Mesenchymal stem cell (in vitro differentiated cells and primary cell): ENCODE measurements around the gene IL18. TPM values are rescaled to one million over a fixed set of nuclear protein-coding genes. Genes with fewer than 3 reads are reported as not detected.
"Not testable (repeated sequence)": the region's sequence is repeated elsewhere in the genome, so short reads cannot be mapped to it uniquely, and the experiment has no call there.

Source experiments
- DNase-seq: peaks from one replicate; pipeline ENCODE4 v3.0.0-alpha.2; 2013
- H2AFZ ChIP-seq: one replicate; pipeline ENCODE4 v1.6.1; 2013; ENCODE audit warnings: low read depth, mild to moderate bottlenecking, control low read depth, inconsistent platforms, low read length, moderate library complexity
- H2AK5ac ChIP-seq: 2 replicates; pipeline ENCODE4 v1.6.1; 2013; ENCODE audit warnings: low read length, moderate library complexity, mild to moderate bottlenecking, inconsistent platforms; ENCODE audit not compliant: severe bottlenecking
- H2BK120ac ChIP-seq: one replicate; pipeline ENCODE4 v1.6.1; 2013; ENCODE audit warnings: low read depth, mild to moderate bottlenecking, inconsistent platforms, low read length, moderate library complexity
- H2BK12ac ChIP-seq, 2 experiments: one replicate each; pipeline ENCODE4 v1.6.1; 2013; ENCODE audit warnings: inconsistent platforms in 2 of 2, low read length in 2 of 2, mild to moderate bottlenecking in 2 of 2, moderate library complexity in 2 of 2, control low read depth in 1 of 2
- H2BK15ac ChIP-seq: one replicate; pipeline ENCODE4 v1.6.1; 2013; ENCODE audit warnings: mild to moderate bottlenecking, low read depth, inconsistent platforms; ENCODE audit not compliant: poor library complexity, severe bottlenecking
- H2BK5ac ChIP-seq: 2 replicates; pipeline ENCODE4 v1.6.1; 2013; ENCODE audit warnings: low read depth, mild to moderate bottlenecking, low read length, control low read depth, inconsistent platforms; ENCODE audit not compliant: poor library complexity, severe bottlenecking
- H3K14ac ChIP-seq, 2 experiments: one replicate each; pipeline ENCODE4 v1.6.1; 2013; ENCODE audit warnings: inconsistent platforms in 2 of 2, low read length in 2 of 2, control low read depth in 1 of 2, mild to moderate bottlenecking in 1 of 2, moderate library complexity in 1 of 2
- H3K18ac ChIP-seq, 2 experiments: one replicate each; pipeline ENCODE4 v1.6.1; 2013; ENCODE audit warnings: inconsistent platforms in 2 of 2, low read length in 2 of 2, control low read depth in 1 of 2, low read depth in 1 of 2, mild to moderate bottlenecking in 1 of 2
- H3K23ac ChIP-seq, 2 experiments: one replicate each; pipeline ENCODE4 v1.6.1; 2013; ENCODE audit warnings: inconsistent platforms in 2 of 2, low read length in 2 of 2, mild to moderate bottlenecking in 2 of 2, moderate library complexity in 2 of 2, control low read depth in 1 of 2
- H3K27ac ChIP-seq: 2 replicates; pipeline ENCODE4 v1.5.1; 2013; ENCODE audit warnings: mild to moderate bottlenecking, moderate library complexity, low read length, control low read depth, inconsistent platforms; ENCODE audit not compliant: poor library complexity, severe bottlenecking
- H3K27me3 ChIP-seq, 2 experiments: 2 replicates each; pipeline versions ENCODE4 v1.6.1 to v1.7.0; 2013; ENCODE audit warnings: low read length in 2 of 2, mild to moderate bottlenecking in 2 of 2, moderate library complexity in 2 of 2, control low read depth in 1 of 2, inconsistent platforms in 1 of 2; ENCODE audit not compliant: control insufficient read depth in 1 of 2, insufficient read depth in 1 of 2
- H3K36me3 ChIP-seq, 2 experiments: 2 replicates each; pipeline versions ENCODE4 v1.6.1 to v1.7.0; 2013; ENCODE audit warnings: low read length in 2 of 2, control low read depth in 1 of 2, inconsistent platforms in 1 of 2, low read depth in 1 of 2, mild to moderate bottlenecking in 1 of 2; ENCODE audit not compliant: insufficient read depth in 2 of 2, control insufficient read depth in 1 of 2
- H3K4ac ChIP-seq, 2 experiments: one replicate each; pipeline ENCODE4 v1.6.1; 2013; ENCODE audit warnings: inconsistent platforms in 2 of 2, low read length in 2 of 2, mild to moderate bottlenecking in 2 of 2, moderate library complexity in 2 of 2, control low read depth in 1 of 2, low read depth in 1 of 2
- H3K4me1 ChIP-seq: 2 replicates; pipeline ENCODE4 v1.6.1; 2013; ENCODE audit warnings: low read depth, low read length, control low read depth; ENCODE audit not compliant: control insufficient read depth, insufficient read depth
- H3K4me2 ChIP-seq: 2 replicates; pipeline ENCODE4 v1.6.1; 2013; ENCODE audit warnings: low read length, mild to moderate bottlenecking, inconsistent platforms; ENCODE audit not compliant: poor library complexity, severe bottlenecking
- H3K4me3 ChIP-seq, 2 experiments: 2 replicates each; pipeline versions ENCODE4 v1.5.1 to v1.7.0; 2013; ENCODE audit warnings: low read length in 2 of 2, mild to moderate bottlenecking in 2 of 2, control low read depth in 1 of 2, low read depth in 1 of 2; ENCODE audit not compliant: insufficient read depth in 1 of 2
- H3K79me1 ChIP-seq: replicated peaks from 2 replicates; pipeline ENCODE4 v1.6.1; 2013; ENCODE audit warnings: mild to moderate bottlenecking, control low read depth, low read length, inconsistent platforms; ENCODE audit not compliant: poor library complexity, severe bottlenecking
- H3K9ac ChIP-seq: 2 replicates; pipeline ENCODE4 v1.7.0; 2013; ENCODE audit warnings: mild to moderate bottlenecking, low read length, moderate library complexity
- H3K9me3 ChIP-seq: 2 replicates; pipeline ENCODE4 v1.7.0; 2013; ENCODE audit warnings: mild to moderate bottlenecking, low read length; ENCODE audit not compliant: control insufficient read depth
- H4K8ac ChIP-seq: one replicate; pipeline ENCODE4 v1.6.1; 2013; ENCODE audit warnings: inconsistent platforms, mild to moderate bottlenecking, low read length, moderate library complexity
- H4K91ac ChIP-seq: one replicate; pipeline ENCODE4 v1.6.1; 2013; ENCODE audit warnings: mild to moderate bottlenecking, low read length, inconsistent platforms
- WGBS: methylation state at CpG from one replicate; pipeline ENCODE4 v1.1.7; 2013; ENCODE audit warnings: mixed read lengths; 5-methylcytosine and 5-hydroxymethylcytosine counted together
- small RNA-seq: library from polyadenylated mRNA; stranded (forward); fragments of <200 nt; extraction: miRNeasy Mini kit (QIAGEN cat#:217004); gene quantifications from one replicate; pipeline ENCODE3, GENCODE V24; 2013; ENCODE audit warnings: low read depth

The IL18 gene

DNA sequence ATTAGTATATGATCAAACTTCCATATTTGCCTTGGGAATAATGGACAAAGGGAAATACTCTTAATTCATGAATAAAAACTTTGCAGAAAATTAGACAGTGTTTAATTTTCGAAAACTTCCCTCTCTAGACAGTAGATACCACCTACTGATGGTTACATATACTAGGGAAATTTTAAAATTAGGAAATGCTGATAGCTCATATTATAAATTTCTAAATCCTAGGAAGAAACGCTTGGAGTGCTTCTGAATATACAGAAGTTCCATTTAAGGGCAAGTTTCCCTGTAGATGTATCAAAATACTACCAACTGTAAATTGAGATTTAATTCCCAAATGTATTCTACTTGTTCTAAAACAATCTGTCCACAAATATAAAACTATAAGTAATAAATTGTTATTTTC is 68.6 kb downstream of the IL18 start:
- H3K79me1 ChIP-seq, H3K9me3 ChIP-seq, H2AK5ac ChIP-seq, H4K8ac ChIP-seq, H2BK120ac ChIP-seq, H3K4me1 ChIP-seq, H2BK5ac ChIP-seq, H2BK15ac ChIP-seq, H3K14ac ChIP-seq, H2AFZ ChIP-seq, H3K27ac ChIP-seq, H2BK12ac ChIP-seq, H3K18ac ChIP-seq, H4K91ac ChIP-seq, H3K4me3 ChIP-seq, DNase-seq, H3K4me2 ChIP-seq, H3K23ac ChIP-seq, H3K9ac ChIP-seq, H3K27me3 ChIP-seq, H3K4ac ChIP-seq: not testable (repeated sequence)
- peaks cover 16 to 70% of the 10 kb centered on the region in 2 experiments for H3K36me3 ChIP-seq
- no CpG with 5 or more reads among the region's 2 CpGs for WGBS

Small RNA genes lying within 50 kb of the gene (small RNA-seq; reads per million reads assigned to genes)
- not detected for gene MRPS36P4
